Endothelial cell of umbilical vein (primary cell): ENCODE results near the gene GOLGA6B.

Experiments
- CTCF ChIP-seq, 2 donors: IDR thresholded peaks; 1 replicate in 1 of 2; 2 replicates in 1 of 2; pipeline ENCODE4 v1.5.1; 2011; ENCODE audit warnings: low read length in 2 of 2, mild to moderate bottlenecking in 2 of 2, moderate library complexity in 2 of 2, control low read depth in 1 of 2, inconsistent platforms in 1 of 2, low read depth in 1 of 2; ENCODE audit not compliant: insufficient read depth in 1 of 2; ENCODE audit errors: extremely low read depth in 1 of 2
- EZH2 ChIP-seq: IDR thresholded peaks from 2 replicates; pipeline ENCODE4 v1.6.1; 2012; ENCODE audit warnings: borderline replicate concordance, low read depth, mild to moderate bottlenecking, moderate library complexity, low read length, inconsistent platforms; ENCODE audit not compliant: severe bottlenecking
- POLR2A ChIP-seq: IDR thresholded peaks from 2 replicates; pipeline ENCODE4 v1.6.1; 2012; ENCODE audit warnings: low read depth, mild to moderate bottlenecking, control low read depth, low read length

GRCh38 chr15:72685925-72686794, 31.7 kb downstream of the GOLGA6B start, which contains the start of the genes BBS4 and HIGD2B:
- no peak for TF ChIP-seq CTCF (IDR thresholded peaks at IDR 0.05; ENCODE audit: extremely low read depth in 1 of 2, insufficient read depth in 1 of 2, low read depth in 1 of 2, low read length in 2 of 2)
- TF ChIP-seq POLR2A = peak; percentile 62
- TF ChIP-seq EZH2 = no peak
